HL-60 (cell line): ENCODE measurements around the gene HS1BP3.

ENCODE experiments used
- CTCF ChIP-seq: IDR thresholded peaks from one replicate; pipeline ENCODE4 v1.5.1; 2011; ENCODE audit warnings: low read length, control low read depth, inconsistent platforms; ENCODE audit not compliant: insufficient read depth
- GABPA ChIP-seq: IDR thresholded peaks from 2 replicates; pipeline ENCODE4 v1.6.1; 2012; ENCODE audit warnings: low read depth
- POLR2AphosphoS5 ChIP-seq: IDR thresholded peaks from 2 replicates; pipeline ENCODE4 v1.6.1; 2012; ENCODE audit warnings: low read depth
- REST ChIP-seq: IDR thresholded peaks from 2 replicates; pipeline ENCODE4 v1.6.1; 2012; ENCODE audit warnings: low read depth; ENCODE audit not compliant: insufficient replicate concordance
- SPI1 ChIP-seq: IDR thresholded peaks from 2 replicates; pipeline ENCODE4 v1.6.1; 2012; ENCODE audit warnings: low read depth, mild to moderate bottlenecking, borderline replicate concordance

GRCh38 chr2:20622296-20622686, 28.6 kb downstream of the HS1BP3 start:
- TF ChIP-seq CTCF: no peak
- no peak for TF ChIP-seq POLR2AphosphoS5
- TF ChIP-seq GABPA: no peak
- TF ChIP-seq REST: no peak
- TF ChIP-seq SPI1: no peak
